ENCODE results near the gene PIK3AP1.

DNA sequence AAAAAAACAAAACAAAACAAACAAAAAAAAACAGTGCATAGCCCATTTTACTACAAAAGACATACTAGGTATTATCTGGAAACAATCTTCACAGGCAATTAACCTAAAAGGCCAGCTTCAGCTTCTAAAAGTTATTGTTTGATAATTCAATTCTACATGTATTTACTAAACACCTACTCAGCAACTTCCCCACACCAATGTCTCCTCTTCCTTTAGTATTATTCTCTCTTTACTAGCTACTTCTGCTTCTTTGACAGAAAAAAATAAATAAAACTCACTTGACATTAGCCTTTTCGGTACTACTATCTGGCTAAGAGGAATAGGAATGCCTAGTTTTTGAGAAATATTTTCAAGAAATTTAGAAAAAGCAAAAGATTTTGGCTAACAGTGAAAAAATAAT is 136.3 kb downstream of the PIK3AP1 start:
- TF ChIP-seq EZH2 (IDR thresholded peaks at IDR 0.05; ENCODE audit: low read depth) = no peak
- TF ChIP-seq, protein P1, sequence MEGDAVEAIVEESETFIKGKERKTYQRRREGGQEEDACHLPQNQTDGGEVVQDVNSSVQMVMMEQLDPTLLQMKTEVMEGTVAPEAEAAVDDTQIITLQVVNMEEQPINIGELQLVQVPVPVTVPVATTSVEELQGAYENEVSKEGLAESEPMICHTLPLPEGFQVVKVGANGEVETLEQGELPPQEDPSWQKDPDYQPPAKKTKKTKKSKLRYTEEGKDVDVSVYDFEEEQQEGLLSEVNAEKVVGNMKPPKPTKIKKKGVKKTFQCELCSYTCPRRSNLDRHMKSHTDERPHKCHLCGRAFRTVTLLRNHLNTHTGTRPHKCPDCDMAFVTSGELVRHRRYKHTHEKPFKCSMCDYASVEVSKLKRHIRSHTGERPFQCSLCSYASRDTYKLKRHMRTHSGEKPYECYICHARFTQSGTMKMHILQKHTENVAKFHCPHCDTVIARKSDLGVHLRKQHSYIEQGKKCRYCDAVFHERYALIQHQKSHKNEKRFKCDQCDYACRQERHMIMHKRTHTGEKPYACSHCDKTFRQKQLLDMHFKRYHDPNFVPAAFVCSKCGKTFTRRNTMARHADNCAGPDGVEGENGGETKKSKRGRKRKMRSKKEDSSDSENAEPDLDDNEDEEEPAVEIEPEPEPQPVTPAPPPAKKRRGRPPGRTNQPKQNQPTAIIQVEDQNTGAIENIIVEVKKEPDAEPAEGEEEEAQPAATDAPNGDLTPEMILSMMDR (conservative IDR thresholded peaks at IDR 0.05) = no peak
